Measurements from ENCODE around the gene POLR1G.

POLR1G gene

DNA sequence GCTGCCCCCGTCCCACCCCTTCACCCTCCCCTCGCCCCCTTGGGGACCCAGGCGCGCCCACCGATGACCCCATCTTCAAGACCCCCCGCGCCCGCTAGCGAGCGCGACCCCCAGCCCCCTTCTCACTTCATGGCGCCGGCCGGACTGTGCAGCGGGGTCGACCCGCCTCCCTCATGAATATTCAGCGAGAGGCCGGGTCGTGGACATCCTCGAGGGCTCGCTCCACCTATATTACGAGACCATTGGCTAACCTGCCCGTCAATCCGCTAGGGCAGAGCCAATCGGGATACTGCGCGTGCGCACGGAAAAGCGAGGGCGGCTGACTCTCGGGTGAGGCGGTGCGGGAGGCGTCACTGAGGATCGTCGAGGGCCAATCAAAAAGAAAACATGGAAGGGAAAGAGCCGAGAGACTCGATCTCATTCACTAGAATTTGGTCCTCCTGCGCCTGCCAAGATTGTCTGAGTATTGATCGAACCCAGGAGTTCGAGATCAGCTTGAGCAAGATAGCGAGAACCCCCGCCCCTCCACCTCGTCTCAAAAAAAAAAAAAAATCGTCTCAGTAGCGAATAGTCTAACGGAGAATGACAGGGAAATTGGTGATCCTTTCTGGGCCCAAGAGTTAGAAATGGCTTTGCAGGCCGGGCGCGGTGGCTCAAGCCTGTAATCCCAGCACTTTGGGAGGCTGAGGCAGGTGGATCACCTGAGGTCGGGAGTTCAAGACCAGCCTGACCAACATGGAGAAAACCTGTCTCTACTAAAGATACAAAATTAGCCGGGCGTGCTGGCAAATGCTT is 35.8 kb upstream of the POLR1G start, which contains the start of gene ERCC2:
TSS of gene ERCC2 (minus strand) at position 164 of the 795 bp plus-strand sequence. CDS start at position 131, 33 bp downstream.
- Histone ChIP-seq H3K27me3 (ENCODE audit: low read depth, low read length) (no peaks in the 10 kb centered on the region), H3K36me3 (ENCODE audit: control insufficient read depth in 1 of 2, insufficient read depth in 2 of 2, low read length in 2 of 2) (no peaks in the 10 kb centered on the region), H3K4me3 (ENCODE audit: low read depth in 1 of 2, low read length in 2 of 2) (peak within 1 kb of the TSS; percentile 68 to 92), H3K9me3 (ENCODE audit: control insufficient read depth in 1 of 2, low read length in 2 of 2) (no peaks in the 10 kb centered on the region), H3K27ac (ENCODE audit: low read length) (peak within 1 kb of the TSS; percentile 51), H3K4me1 (ENCODE audit: control insufficient read depth in 1 of 2, insufficient read depth in 2 of 2, low read length in 2 of 2) (peaks cover 0 to 5% of the 10 kb centered on the region in 2 donors)

DNA sequence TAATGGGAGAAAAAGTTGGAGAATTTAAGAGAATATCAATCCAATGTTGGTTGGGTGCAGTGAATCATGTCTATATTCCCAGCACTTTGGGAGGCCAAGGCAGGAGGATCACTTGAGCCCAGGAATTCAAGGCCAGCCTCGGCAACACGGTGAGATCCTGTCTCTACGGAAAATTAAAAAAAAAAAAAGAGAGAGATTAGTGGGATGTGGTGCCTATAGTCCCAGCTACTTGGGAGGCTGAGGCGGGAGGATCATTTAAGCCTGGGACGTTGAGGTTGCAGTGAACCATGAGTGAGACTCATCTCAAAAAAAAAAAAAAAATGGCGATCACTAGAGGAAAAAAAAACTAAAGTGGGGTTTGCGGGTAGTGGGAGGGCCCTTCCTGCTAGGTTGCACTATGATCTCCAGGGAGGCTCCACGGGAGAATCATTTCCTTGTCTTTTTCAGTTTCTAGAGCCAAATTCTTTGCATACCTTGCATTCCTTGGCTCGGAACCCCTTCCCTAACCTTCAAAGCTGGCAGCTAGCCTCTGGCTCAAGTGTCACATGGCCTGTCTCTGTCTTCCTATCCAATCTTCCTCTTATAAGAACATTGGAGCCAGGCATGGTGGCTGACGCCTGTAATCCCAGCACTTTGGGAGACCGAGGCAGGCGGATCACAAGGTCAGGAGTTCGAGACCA is 30.3 kb upstream of the POLR1G start:
- Histone ChIP-seq H3K9me3 (ENCODE audit: control insufficient read depth in 1 of 2, low read length in 2 of 2) (no peaks in the 10 kb centered on the region), H3K4me3 (ENCODE audit: low read depth in 1 of 2, low read length in 2 of 2) (no peak overlapping the region), H3K36me3 (ENCODE audit: control insufficient read depth in 1 of 2, insufficient read depth in 2 of 2, low read length in 2 of 2) (no peaks in the 10 kb centered on the region), H3K27me3 (ENCODE audit: low read depth, low read length) (no peaks in the 10 kb centered on the region), H3K27ac (ENCODE audit: low read length) (no peak overlapping the region), H3K4me1 (ENCODE audit: control insufficient read depth in 1 of 2, insufficient read depth in 2 of 2, low read length in 2 of 2) (no peaks in the 10 kb centered on the region)

- Histone ChIP-seq H3K4me1 (ENCODE audit: control insufficient read depth in 1 of 2, insufficient read depth in 2 of 2, low read length in 2 of 2) (no peaks in the 10 kb centered on the region), H3K27ac (ENCODE audit: low read length) (no peak overlapping the region), H3K4me3 (ENCODE audit: low read depth in 1 of 2, low read length in 2 of 2) (no peak overlapping the region), H3K36me3 (ENCODE audit: control insufficient read depth in 1 of 2, insufficient read depth in 2 of 2, low read length in 2 of 2) (no peaks in the 10 kb centered on the region), H3K27me3 (ENCODE audit: low read depth, low read length) (peaks cover 4% of the 10 kb centered on the region), H3K9me3 (ENCODE audit: control insufficient read depth in 1 of 2, low read length in 2 of 2) (no peaks in the 10 kb centered on the region)
These were observed 26.3 kb upstream of the POLR1G start for GRCh38 chr19:45380107-45380506.

- no peaks in the 10 kb centered on the region for H3K9me3 ChIP-seq (ENCODE audit: control insufficient read depth in 1 of 2, low read length in 2 of 2)
- no peaks in the 10 kb centered on the region for H3K36me3 ChIP-seq (ENCODE audit: control insufficient read depth in 1 of 2, insufficient read depth in 2 of 2, low read length in 2 of 2)
- H3K4me3 ChIP-seq (ENCODE audit: low read depth in 1 of 2, low read length in 2 of 2), result no peak overlapping the region
- H3K27ac ChIP-seq (ENCODE audit: low read length), result no peak overlapping the region
- peaks cover 0 to 10% of the 10 kb centered on the region in 2 donors for H3K4me1 ChIP-seq (ENCODE audit: control insufficient read depth in 1 of 2, insufficient read depth in 2 of 2, low read length in 2 of 2)
- peaks cover 16% of the 10 kb centered on the region for H3K27me3 ChIP-seq (ENCODE audit: low read depth, low read length)
These were observed 24.0 kb upstream of the POLR1G start for GRCh38 chr19:45382426-45382825.

DNA sequence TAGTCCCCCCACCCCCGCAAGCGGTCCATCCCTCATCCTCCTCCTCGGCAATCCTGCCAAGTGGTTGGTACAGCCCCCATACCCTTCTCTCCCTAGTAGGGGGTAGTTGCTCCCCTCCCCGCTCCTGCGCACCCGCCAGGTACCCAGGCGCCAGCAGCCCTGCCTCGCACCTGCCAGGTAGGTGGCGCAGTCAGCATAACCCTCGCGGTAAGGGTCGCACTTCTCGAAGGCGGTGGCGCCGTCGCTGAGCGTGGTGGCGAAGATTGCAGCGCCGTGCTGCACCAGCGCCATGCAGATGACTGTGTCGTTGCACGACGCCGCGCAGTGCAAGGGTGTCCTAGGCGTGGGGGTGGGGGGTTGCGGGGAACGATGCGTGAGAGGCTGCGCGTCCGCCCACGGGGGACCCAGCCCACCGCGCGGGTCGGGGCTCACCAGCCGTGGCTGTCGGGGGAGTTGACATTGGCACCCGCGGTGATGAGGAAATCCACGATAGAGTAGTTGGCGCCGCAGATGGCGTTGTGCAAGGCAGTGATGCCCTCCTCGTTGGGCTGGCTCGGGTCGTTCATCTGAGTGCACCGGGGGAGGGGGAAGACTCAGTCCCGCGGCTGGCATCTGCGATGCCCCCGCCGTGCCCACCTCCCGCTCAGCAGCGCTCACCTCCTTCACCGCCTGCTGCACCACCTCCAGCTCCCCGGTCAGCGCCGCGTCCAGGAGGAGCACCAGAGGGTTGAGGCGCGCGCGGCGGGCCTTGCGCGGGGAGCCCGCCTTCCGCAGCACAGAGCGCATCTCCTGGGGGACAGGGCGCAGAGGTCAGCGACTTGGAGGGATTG is 20.8 kb upstream of the POLR1G start:
- Histone ChIP-seq H3K4me3 (ENCODE audit: low read depth in 1 of 2, low read length in 2 of 2) (peak overlapping the region in 1 of 2 donors; percentile 18), H3K36me3 (ENCODE audit: control insufficient read depth in 1 of 2, insufficient read depth in 2 of 2, low read length in 2 of 2) (no peaks in the 10 kb centered on the region), H3K9me3 (ENCODE audit: control insufficient read depth in 1 of 2, low read length in 2 of 2) (no peaks in the 10 kb centered on the region), H3K4me1 (ENCODE audit: control insufficient read depth in 1 of 2, insufficient read depth in 2 of 2, low read length in 2 of 2) (peaks cover 0 to 10% of the 10 kb centered on the region in 2 donors), H3K27ac (ENCODE audit: low read length) (no peak overlapping the region), H3K27me3 (ENCODE audit: low read depth, low read length) (peaks cover 16% of the 10 kb centered on the region)

GRCh38 chr19:45391346-45391745 is 15.1 kb upstream of the POLR1G start:
- H3K27ac ChIP-seq (ENCODE audit: low read length), result no peak overlapping the region
- no peaks in the 10 kb centered on the region for H3K4me1 ChIP-seq (ENCODE audit: control insufficient read depth in 1 of 2, insufficient read depth in 2 of 2, low read length in 2 of 2)
- H3K36me3 ChIP-seq (ENCODE audit: control insufficient read depth in 1 of 2, insufficient read depth in 2 of 2, low read length in 2 of 2), result no peaks in the 10 kb centered on the region
- H3K9me3 ChIP-seq (ENCODE audit: control insufficient read depth in 1 of 2, low read length in 2 of 2), result no peaks in the 10 kb centered on the region
- peaks cover 5% of the 10 kb centered on the region for H3K27me3 ChIP-seq (ENCODE audit: low read depth, low read length)
- H3K4me3 ChIP-seq (ENCODE audit: low read depth in 1 of 2, low read length in 2 of 2), result no peak overlapping the region

GRCh38 chr19:45391871-45392665 is 14.4 kb upstream of the POLR1G start:
- Histone ChIP-seq H3K4me3 (ENCODE audit: low read depth in 1 of 2, low read length in 2 of 2) (no peak overlapping the region), H3K36me3 (ENCODE audit: control insufficient read depth in 1 of 2, insufficient read depth in 2 of 2, low read length in 2 of 2) (no peaks in the 10 kb centered on the region)

GRCh38 chr19:45395821-45396617 is 10.4 kb upstream of the POLR1G start:
- H3K27me3 ChIP-seq (ENCODE audit: low read depth, low read length), result peaks cover 5% of the 10 kb centered on the region
- H3K36me3 ChIP-seq (ENCODE audit: control insufficient read depth in 1 of 2, insufficient read depth in 2 of 2, low read length in 2 of 2), result no peaks in the 10 kb centered on the region
- no peaks in the 10 kb centered on the region for H3K9me3 ChIP-seq (ENCODE audit: control insufficient read depth in 1 of 2, low read length in 2 of 2)
- peaks cover 0 to 15% of the 10 kb centered on the region in 2 donors for H3K4me1 ChIP-seq (ENCODE audit: control insufficient read depth in 1 of 2, insufficient read depth in 2 of 2, low read length in 2 of 2)
- no peak overlapping the region for H3K4me3 ChIP-seq (ENCODE audit: low read depth in 1 of 2, low read length in 2 of 2)
- no peak overlapping the region for H3K27ac ChIP-seq (ENCODE audit: low read length)

More at GRCh38 chr19:45391871-45392665, 14.4 kb upstream of the POLR1G start:
- no peaks in the 10 kb centered on the region for H3K9me3 ChIP-seq (ENCODE audit: control insufficient read depth in 1 of 2, low read length in 2 of 2)
- peaks cover 5% of the 10 kb centered on the region for H3K27me3 ChIP-seq (ENCODE audit: low read depth, low read length)
- H3K4me1 ChIP-seq (ENCODE audit: control insufficient read depth in 1 of 2, insufficient read depth in 2 of 2, low read length in 2 of 2), result no peaks in the 10 kb centered on the region
- H3K27ac ChIP-seq (ENCODE audit: low read length), result no peak overlapping the region

- Histone ChIP-seq H3K9me3 (ENCODE audit: control insufficient read depth in 1 of 2, low read length in 2 of 2) (no peaks in the 10 kb centered on the region), H3K36me3 (ENCODE audit: control insufficient read depth in 1 of 2, insufficient read depth in 2 of 2, low read length in 2 of 2) (no peaks in the 10 kb centered on the region), H3K4me1 (ENCODE audit: control insufficient read depth in 1 of 2, insufficient read depth in 2 of 2, low read length in 2 of 2) (peaks cover 0 to 37% of the 10 kb centered on the region in 2 donors), H3K4me3 (ENCODE audit: low read depth in 1 of 2, low read length in 2 of 2) (no peak overlapping the region), H3K27me3 (ENCODE audit: low read depth, low read length) (peaks cover 17% of the 10 kb centered on the region), H3K27ac (ENCODE audit: low read length) (no peak overlapping the region)
These were observed 6.3 kb upstream of the POLR1G start for GRCh38 chr19:45400192-45400591.

DNA sequence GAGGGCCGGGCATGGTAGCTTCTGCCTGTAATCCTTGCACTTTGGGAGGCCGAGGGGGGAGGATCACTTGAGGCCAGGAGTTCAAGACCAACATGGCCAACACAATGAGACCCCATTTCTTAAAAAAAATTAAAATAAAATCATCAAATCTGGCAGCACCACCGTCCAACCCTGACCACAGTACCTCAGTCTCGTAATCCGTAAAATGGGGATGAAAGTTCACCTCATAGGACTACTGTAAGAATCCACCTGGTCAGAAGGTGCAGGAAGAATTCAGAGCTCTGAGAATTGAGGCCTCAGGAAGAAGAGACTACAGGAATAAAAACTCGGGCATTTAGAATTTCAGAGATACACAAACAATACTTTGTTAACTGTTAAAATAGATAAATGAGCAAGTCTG is 4.6 kb upstream of the POLR1G start:
- Histone ChIP-seq H3K4me1 (ENCODE audit: control insufficient read depth in 1 of 2, insufficient read depth in 2 of 2, low read length in 2 of 2) (peaks cover under 1 to 42% of the 10 kb centered on the region in 2 donors), H3K4me3 (ENCODE audit: low read depth in 1 of 2, low read length in 2 of 2) (no peak overlapping the region), H3K9me3 (ENCODE audit: control insufficient read depth in 1 of 2, low read length in 2 of 2) (no peaks in the 10 kb centered on the region)

More for the DNA sequence above, 4.6 kb upstream of the POLR1G start:
- Histone ChIP-seq H3K36me3 (ENCODE audit: control insufficient read depth in 1 of 2, insufficient read depth in 2 of 2, low read length in 2 of 2) (peaks cover 0 to 7% of the 10 kb centered on the region in 2 donors), H3K27me3 (ENCODE audit: low read depth, low read length) (peaks cover 13% of the 10 kb centered on the region), H3K27ac (ENCODE audit: low read length) (no peak overlapping the region)

All from muscle layer of duodenum (tissue), 2 donors.